ENCODE measurements around the gene GSTM2.
A peak's percentile ranks its signal among the peaks of the same experiment; 100 is the strongest.

The GSTM2 gene

GRCh38 chr1:109625601-109626560 lies 42.0 kb upstream of the GSTM2 start:
- H3K4me3 ChIP-seq (ENCODE audit: low read depth, low read length) = no peak overlapping the region
- no peak for TF ChIP-seq CTCF (IDR thresholded peaks at IDR 0.05; ENCODE audit: low read depth, low read length)
- no peak for DNase-seq (ENCODE audit: low read depth, low spot score)
- in situ Hi-C loops (cut with HindIII; ENCODE audit: low sequenced_read_pairs) = no loop called here

- no peak overlapping the region for H3K4me3 ChIP-seq (ENCODE audit: low read depth, low read length)
- no peak for DNase-seq (ENCODE audit: low read depth, low spot score)
- TF ChIP-seq CTCF (IDR thresholded peaks at IDR 0.05; ENCODE audit: low read depth, low read length) = no peak
- in situ Hi-C loops (cut with HindIII; ENCODE audit: low sequenced_read_pairs) = no loop called here
Measured at GRCh38 chr1:109626682-109627408, 41.0 kb upstream of the GSTM2 start.

- in situ Hi-C loops (cut with HindIII; ENCODE audit: low sequenced_read_pairs) = no loop called here
- no peak for DNase-seq (ENCODE audit: low read depth, low spot score)
- no peak for TF ChIP-seq CTCF (IDR thresholded peaks at IDR 0.05; ENCODE audit: low read depth, low read length)
- H3K4me3 ChIP-seq (ENCODE audit: low read depth, low read length) = no peak overlapping the region
Measured at GRCh38 chr1:109627692-109628399, 40.0 kb upstream of the GSTM2 start.

- no peak overlapping the region for H3K4me3 ChIP-seq (ENCODE audit: low read depth, low read length)
- TF ChIP-seq CTCF (IDR thresholded peaks at IDR 0.05; ENCODE audit: low read depth, low read length) = no peak
- DNase-seq (ENCODE audit: low read depth, low spot score) = peak; percentile 65
- in situ Hi-C loops (cut with HindIII; ENCODE audit: low sequenced_read_pairs) = no loop called here
Measured at GRCh38 chr1:109628540-109629321, 39.1 kb upstream of the GSTM2 start.

GRCh38 chr1:109629372-109630030 lies 38.4 kb upstream of the GSTM2 start:
- no peak for DNase-seq (ENCODE audit: low read depth, low spot score)
- no peak for TF ChIP-seq CTCF (IDR thresholded peaks at IDR 0.05; ENCODE audit: low read depth, low read length)
- in situ Hi-C loops (cut with HindIII; ENCODE audit: low sequenced_read_pairs) = no loop called here
- H3K4me3 ChIP-seq (ENCODE audit: low read depth, low read length) = no peak overlapping the region
